Stimulated activated CD4-positive, alpha-beta T cell treated with anti-CD3 and anti-CD28 coated beads, Interleukin-1b, Interleukin-23, amount 100 ng/mL, for 1 hour (primary cell): ENCODE measurements around the gene HEBP2.
"Not testable (repeated sequence)": the region's sequence is repeated elsewhere in the genome, so short reads cannot be mapped to it uniquely, and the experiment has no call there.

Source experiments
- DNase-seq, 2 donors: peaks; one replicate each; pipeline ENCODE4 v3.0.0-alpha.2; 2020; ENCODE audit warnings: low read depth in 2 of 2

HEBP2 gene

GRCh38 chr6:138424004-138424904 is 20.2 kb downstream of the HEBP2 start:
- DNase-seq: no peak

GRCh38 chr6:138425256-138425655 is 21.2 kb downstream of the HEBP2 start:
- not testable (repeated sequence) for DNase-seq

- no peak for DNase-seq
Observed at GRCh38 chr6:138426500-138427123, 22.6 kb downstream of the HEBP2 start.

- DNase-seq: no peak
Observed at GRCh38 chr6:138427701-138428100, 23.7 kb downstream of the HEBP2 start.

GRCh38 chr6:138428944-138429598 is 25.0 kb downstream of the HEBP2 start:
- DNase-seq: no peak

GRCh38 chr6:138429761-138430160 is 25.7 kb downstream of the HEBP2 start:
- no peak for DNase-seq

GRCh38 chr6:138430361-138431145 is 26.5 kb downstream of the HEBP2 start:
- no peak for DNase-seq

- no peak for DNase-seq
Observed at GRCh38 chr6:138431256-138432062, 27.4 kb downstream of the HEBP2 start.

- no peak for DNase-seq
Observed at GRCh38 chr6:138432063-138432356, 28.0 kb downstream of the HEBP2 start.

GRCh38 chr6:138434096-138434495 is 30.1 kb downstream of the HEBP2 start:
- no peak for DNase-seq

- DNase-seq: no peak
Observed at GRCh38 chr6:138434925-138435324, 30.9 kb downstream of the HEBP2 start.

GRCh38 chr6:138439546-138439945 is 35.5 kb downstream of the HEBP2 start:
- DNase-seq: no peak

GRCh38 chr6:138440296-138440695 is 36.3 kb downstream of the HEBP2 start:
- no peak for DNase-seq

- DNase-seq: no peak
Observed at GRCh38 chr6:138440758-138441357, 36.8 kb downstream of the HEBP2 start.

- DNase-seq: no peak
Observed at GRCh38 chr6:138441965-138442364, 37.9 kb downstream of the HEBP2 start.

- DNase-seq: no peak
Observed at GRCh38 chr6:138442663-138443062, 38.6 kb downstream of the HEBP2 start.

GRCh38 chr6:138443979-138444378 is 40.0 kb downstream of the HEBP2 start:
- DNase-seq: no peak

GRCh38 chr6:138446821-138447220 is 42.8 kb downstream of the HEBP2 start:
- DNase-seq: no peak

GRCh38 chr6:138450445-138450844 is 46.4 kb downstream of the HEBP2 start:
- DNase-seq: no peak

- DNase-seq: no peak
Observed at GRCh38 chr6:138451043-138451442, 47.0 kb downstream of the HEBP2 start.
